WI38 (cell line): Measurements from ENCODE around the gene ARL5B.
A peak's percentile ranks its signal among the peaks of the same experiment; 100 is the strongest.
"Not testable (repeated sequence)": the region's sequence is repeated elsewhere in the genome, so short reads cannot be mapped to it uniquely, and the experiment has no call there.

ENCODE experiments used
- H3K4me3 ChIP-seq: 2 replicates; pipeline ENCODE4 v1.5.1; 2011; ENCODE audit warnings: low read depth, mild to moderate bottlenecking, control low read depth, low read length
- TF ChIP-seq, protein P1 (sequence below): IDR thresholded peaks from 2 replicates; pipeline ENCODE4 v1.5.1; 2012; ENCODE audit warnings: low read depth, mild to moderate bottlenecking, control low read depth, low read length

The ARL5B gene, protein sequence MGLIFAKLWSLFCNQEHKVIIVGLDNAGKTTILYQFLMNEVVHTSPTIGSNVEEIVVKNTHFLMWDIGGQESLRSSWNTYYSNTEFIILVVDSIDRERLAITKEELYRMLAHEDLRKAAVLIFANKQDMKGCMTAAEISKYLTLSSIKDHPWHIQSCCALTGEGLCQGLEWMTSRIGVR

DNA sequence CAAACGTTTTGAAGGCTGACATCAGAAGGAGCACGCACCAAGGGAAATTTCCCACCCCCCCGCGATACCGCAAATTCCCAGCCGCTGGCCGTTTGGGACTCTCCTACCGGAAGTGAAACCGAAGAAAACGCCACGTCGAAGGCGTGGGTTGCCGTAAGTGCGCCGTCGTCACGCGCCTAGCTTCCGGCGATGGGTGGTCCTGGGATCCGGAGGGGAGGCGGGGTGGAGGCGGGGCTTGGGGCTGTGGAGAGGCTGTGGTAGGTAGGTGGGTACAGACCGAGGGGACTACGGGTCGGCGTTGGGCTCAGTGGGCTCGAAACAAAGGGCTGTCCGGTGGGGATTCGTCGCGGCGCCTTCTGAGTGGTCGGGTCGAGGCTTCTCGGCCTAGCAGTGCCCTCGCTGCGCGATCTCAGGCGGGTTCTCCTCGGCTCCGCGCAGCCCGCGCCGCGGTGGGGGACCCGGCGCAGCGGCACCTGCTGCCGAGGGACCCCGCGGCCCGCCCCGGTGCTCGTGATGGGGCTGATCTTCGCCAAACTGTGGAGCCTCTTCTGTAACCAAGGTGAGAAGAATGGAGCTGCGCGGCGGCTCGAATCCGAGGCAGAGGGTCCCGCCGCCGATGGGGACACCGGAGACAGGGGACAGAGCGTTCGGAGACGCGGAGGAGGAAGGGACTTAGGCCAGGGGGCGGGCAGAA lies at the start of gene ARL5B:
ARL5B (plus strand) TSS at position 307 of the 694 bp plus-strand sequence; CDS start at position 514, 207 bp downstream.
- TF ChIP-seq, protein P1, sequence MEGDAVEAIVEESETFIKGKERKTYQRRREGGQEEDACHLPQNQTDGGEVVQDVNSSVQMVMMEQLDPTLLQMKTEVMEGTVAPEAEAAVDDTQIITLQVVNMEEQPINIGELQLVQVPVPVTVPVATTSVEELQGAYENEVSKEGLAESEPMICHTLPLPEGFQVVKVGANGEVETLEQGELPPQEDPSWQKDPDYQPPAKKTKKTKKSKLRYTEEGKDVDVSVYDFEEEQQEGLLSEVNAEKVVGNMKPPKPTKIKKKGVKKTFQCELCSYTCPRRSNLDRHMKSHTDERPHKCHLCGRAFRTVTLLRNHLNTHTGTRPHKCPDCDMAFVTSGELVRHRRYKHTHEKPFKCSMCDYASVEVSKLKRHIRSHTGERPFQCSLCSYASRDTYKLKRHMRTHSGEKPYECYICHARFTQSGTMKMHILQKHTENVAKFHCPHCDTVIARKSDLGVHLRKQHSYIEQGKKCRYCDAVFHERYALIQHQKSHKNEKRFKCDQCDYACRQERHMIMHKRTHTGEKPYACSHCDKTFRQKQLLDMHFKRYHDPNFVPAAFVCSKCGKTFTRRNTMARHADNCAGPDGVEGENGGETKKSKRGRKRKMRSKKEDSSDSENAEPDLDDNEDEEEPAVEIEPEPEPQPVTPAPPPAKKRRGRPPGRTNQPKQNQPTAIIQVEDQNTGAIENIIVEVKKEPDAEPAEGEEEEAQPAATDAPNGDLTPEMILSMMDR = no peak
- peak within 1 kb of the TSS; percentile 81 for H3K4me3 ChIP-seq

DNA sequence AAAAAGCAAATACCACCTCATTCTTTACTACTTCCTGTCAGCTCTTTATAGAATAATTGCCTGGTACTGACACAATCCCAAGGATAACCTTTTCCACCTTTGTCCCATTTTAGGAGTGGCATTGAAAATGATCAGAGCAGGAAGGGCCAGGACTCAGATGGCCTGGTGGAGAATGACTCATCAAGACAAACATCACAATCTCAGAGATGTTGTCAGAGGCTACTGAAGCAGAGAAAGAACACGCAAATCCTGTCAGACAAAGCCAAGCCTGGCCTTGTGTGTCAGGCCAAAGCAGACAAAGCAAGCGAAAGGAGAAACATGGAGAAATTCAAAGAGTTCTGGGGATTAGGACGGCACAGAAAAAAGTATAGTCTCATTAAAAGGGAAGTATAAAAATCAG lies 48.7 kb upstream of the ARL5B start:
- TF ChIP-seq, protein P1 = no peak
- H3K4me3 ChIP-seq = no peak overlapping the region

DNA sequence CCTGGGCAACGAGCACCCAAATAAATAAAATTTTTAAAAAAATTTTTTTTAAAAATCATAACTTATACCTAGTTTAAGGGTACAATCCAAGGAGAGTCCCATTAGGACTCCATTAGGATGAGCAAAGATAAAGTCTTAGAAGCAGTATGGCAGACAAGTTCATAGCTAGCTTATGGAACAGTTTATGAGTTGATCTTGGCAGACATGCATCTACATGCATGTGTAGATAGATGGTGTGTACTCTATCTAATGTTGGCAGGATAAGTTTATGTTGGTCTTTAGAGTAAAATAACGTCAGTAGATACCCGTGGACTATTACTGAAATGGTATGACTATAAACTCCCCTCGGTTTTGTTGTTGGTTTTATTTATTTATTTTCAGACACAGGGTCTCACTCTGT lies 48.1 kb upstream of the ARL5B start:
- no peak overlapping the region for H3K4me3 ChIP-seq
- TF ChIP-seq, protein P1 = no peak

DNA sequence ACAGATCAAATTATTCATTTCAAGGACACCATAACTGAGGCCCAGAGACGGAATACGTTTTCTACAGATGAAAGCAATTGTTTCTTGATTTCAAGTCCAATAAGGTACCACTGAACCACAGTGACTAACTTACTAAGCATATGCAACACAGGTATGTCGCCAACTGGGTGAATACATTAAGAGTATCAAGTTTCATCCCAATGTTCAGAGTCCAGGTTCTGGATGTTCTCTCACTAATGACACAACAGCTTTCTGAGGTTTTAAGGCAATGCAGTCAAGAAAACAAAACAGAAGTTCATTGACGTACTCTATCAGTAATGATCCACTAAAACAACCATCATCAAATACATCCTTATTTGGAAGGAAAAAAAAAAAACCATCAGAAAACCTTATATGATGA lies 43.6 kb upstream of the ARL5B start:
- H3K4me3 ChIP-seq = no peak overlapping the region
- TF ChIP-seq, protein P1 = no peak

DNA sequence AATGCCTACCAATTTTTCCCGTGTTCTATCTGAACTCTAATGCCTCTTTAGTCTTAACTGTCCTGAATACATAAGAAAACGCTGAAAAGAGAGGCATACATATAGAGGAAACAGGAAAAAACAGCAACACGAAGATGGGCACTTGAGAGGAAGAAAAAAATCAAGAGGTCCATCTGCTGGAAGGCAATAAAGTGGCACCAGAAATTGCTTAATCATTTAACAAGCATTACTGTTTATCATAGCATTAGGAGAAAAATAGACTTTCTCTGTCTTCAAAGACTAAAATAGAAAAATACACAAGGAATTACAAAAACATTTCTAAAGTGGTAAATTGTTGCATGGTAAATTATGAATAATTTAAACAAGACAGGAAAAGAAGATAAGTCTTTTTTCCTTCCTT lies 42.9 kb upstream of the ARL5B start:
- H3K4me3 ChIP-seq = no peak overlapping the region
- TF ChIP-seq, protein P1 = no peak

DNA sequence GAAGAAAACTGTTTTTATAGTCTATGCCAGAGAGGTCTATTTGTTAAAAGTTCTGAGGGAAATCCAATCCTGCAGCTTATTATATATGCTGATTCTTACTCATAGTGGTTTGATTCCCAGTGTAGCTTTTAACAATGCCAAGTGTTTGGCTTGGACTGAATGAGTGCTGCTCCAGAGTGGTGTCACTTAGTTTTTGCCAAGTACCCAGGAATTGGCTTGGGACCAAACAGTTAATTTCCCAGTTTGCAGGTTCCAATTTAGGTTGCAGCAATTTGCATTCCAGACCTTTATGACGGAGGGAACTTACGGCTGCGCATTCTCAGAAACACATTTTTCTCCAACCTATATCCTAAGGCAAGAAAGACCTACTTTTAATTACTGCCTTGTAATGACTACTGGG lies 40.2 kb upstream of the ARL5B start:
- no peak overlapping the region for H3K4me3 ChIP-seq
- TF ChIP-seq, protein P1 = no peak

DNA sequence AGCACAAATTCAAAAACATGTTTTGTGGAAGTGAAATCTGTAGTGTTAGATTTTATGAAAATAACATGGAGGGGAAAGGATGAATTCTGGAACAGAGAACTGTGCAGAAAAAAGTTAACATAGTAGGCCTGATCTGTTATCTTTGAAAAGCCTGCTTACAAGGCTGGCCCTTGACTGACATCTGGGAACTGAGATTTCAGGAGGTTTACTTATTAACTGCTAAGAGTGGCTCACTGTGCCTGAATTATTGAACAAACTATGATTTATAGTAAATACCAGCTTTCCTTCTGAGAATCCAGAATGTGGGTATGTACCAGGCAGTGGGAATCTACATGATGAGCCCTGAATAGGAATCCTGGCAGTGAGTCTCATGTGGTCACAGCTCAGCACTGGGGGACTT lies 38.4 kb upstream of the ARL5B start:
- no peak overlapping the region for H3K4me3 ChIP-seq
- TF ChIP-seq, protein P1 = no peak

DNA sequence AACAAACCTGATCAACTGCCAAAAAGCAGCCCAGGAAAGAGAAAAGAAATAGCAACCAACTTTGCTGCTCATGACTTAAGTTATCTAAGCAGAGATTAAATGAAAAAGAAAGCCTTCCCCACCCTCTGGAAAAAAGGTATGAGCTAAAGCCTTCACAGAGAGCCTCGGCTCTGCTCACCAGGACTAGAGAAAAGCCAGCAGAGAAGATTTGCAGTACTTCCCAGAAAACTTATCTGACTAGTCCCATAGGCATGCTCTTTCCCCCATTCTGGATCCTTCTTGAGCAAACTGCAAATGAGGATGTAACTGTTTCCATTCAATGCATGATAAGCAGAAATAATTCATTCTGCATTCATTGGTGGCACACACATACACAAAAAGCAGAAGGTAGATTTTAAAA lies 35.6 kb upstream of the ARL5B start:
- not testable (repeated sequence) for H3K4me3 ChIP-seq
